ENCODE results near the gene SHOX.

Gene SHOX

GRCh38 chrX:703466-703865, 72.9 kb downstream of the SHOX start:
- Histone ChIP-seq H3K4me2 (ENCODE audit: low read length) (no peak overlapping the region), H3K4me1 (ENCODE audit: control insufficient read depth, low read length) (no peaks in the 10 kb centered on the region), H3K4me3 (ENCODE audit: low read length) (no peak overlapping the region), H3K27me3 (ENCODE audit: control insufficient read depth, low read length) (no peaks in the 10 kb centered on the region; the same call in 1 of the 2 replicates), H3K9me3 (ENCODE audit: control insufficient read depth, insufficient read depth, low read length) (no peaks in the 10 kb centered on the region; the same call in 1 of the 2 replicates), H3F3A (ENCODE audit: control insufficient read depth, insufficient read depth) (no peaks in the 10 kb centered on the region), H3K27ac (ENCODE audit: low read depth, low read length) (no peak overlapping the region), H3K79me2 (ENCODE audit: control insufficient read depth, low read length) (no peaks in the 10 kb centered on the region), H3K36me3 (ENCODE audit: control insufficient read depth, low read length) (no peaks in the 10 kb centered on the region), H4K20me1 (ENCODE audit: control insufficient read depth, insufficient read depth, low read depth, low read length) (no peaks in the 10 kb centered on the region), H3K9me2 (replicated peaks; ENCODE audit: control insufficient read depth, low read length) (no peaks in the 10 kb centered on the region)
- TF ChIP-seq EZH2phosphoT487 (IDR thresholded peaks at IDR 0.05; ENCODE audit: borderline replicate concordance, low read length) = no peak

- Histone ChIP-seq H3K27me3 (ENCODE audit: control insufficient read depth, low read length) (no peaks in the 10 kb centered on the region; the same call in 1 of the 2 replicates), H3K27ac (ENCODE audit: low read depth, low read length) (no peak overlapping the region), H3K4me2 (ENCODE audit: low read length) (no peak overlapping the region)
These were observed 73.3 kb downstream of the SHOX start for GRCh38 chrX:703866-704265.

More at GRCh38 chrX:703866-704265, 73.3 kb downstream of the SHOX start:
- H3K79me2 ChIP-seq (ENCODE audit: control insufficient read depth, low read length) = no peaks in the 10 kb centered on the region
- no peaks in the 10 kb centered on the region for H3K9me2 ChIP-seq (replicated peaks; ENCODE audit: control insufficient read depth, low read length)
- H3F3A ChIP-seq (ENCODE audit: control insufficient read depth, insufficient read depth) = no peaks in the 10 kb centered on the region
- no peaks in the 10 kb centered on the region; the same call in 1 of the 2 replicates for H3K9me3 ChIP-seq (ENCODE audit: control insufficient read depth, insufficient read depth, low read length)
- H3K4me1 ChIP-seq (ENCODE audit: control insufficient read depth, low read length) = no peaks in the 10 kb centered on the region
- no peaks in the 10 kb centered on the region for H3K36me3 ChIP-seq (ENCODE audit: control insufficient read depth, low read length)
- no peaks in the 10 kb centered on the region for H4K20me1 ChIP-seq (ENCODE audit: control insufficient read depth, insufficient read depth, low read depth, low read length)
- no peak overlapping the region for H3K4me3 ChIP-seq (ENCODE audit: low read length)
- TF ChIP-seq, protein P1, sequence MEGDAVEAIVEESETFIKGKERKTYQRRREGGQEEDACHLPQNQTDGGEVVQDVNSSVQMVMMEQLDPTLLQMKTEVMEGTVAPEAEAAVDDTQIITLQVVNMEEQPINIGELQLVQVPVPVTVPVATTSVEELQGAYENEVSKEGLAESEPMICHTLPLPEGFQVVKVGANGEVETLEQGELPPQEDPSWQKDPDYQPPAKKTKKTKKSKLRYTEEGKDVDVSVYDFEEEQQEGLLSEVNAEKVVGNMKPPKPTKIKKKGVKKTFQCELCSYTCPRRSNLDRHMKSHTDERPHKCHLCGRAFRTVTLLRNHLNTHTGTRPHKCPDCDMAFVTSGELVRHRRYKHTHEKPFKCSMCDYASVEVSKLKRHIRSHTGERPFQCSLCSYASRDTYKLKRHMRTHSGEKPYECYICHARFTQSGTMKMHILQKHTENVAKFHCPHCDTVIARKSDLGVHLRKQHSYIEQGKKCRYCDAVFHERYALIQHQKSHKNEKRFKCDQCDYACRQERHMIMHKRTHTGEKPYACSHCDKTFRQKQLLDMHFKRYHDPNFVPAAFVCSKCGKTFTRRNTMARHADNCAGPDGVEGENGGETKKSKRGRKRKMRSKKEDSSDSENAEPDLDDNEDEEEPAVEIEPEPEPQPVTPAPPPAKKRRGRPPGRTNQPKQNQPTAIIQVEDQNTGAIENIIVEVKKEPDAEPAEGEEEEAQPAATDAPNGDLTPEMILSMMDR (IDR thresholded peaks at IDR 0.05; ENCODE audit: low read depth, low read length, poor library complexity, severe bottlenecking) = no peak
- TF ChIP-seq EZH2phosphoT487 (IDR thresholded peaks at IDR 0.05; ENCODE audit: borderline replicate concordance, low read length) = no peak

All from DOHH2 (cell line).